A673 (cell line): ENCODE data around the gene PKP1. TPM values are rescaled to one million over a fixed set of nuclear protein-coding genes. Genes with fewer than 3 reads are reported as not detected.

Source experiments
- BruUV-seq: library from RNA; stranded (reverse); fragments of 400-500 nt; replicated peaks from 2 replicates; lab custom pipeline; 2021; lab: Mats Ljungman, UMichigan
- CTCF ChIA-PET: fragments of 300-600 bp; sonication (Branson Sonifier 250); formaldehyde crosslinking; loops from one replicate; lab custom pipeline; 2022; ENCODE audit warnings: antibody characterized with exemption; lab: Charles Lee
- POLR2A ChIA-PET: fragments of 300-600 bp; sonication (Branson Sonifier 250); formaldehyde crosslinking; loops from one replicate; lab custom pipeline; 2022; ENCODE audit warnings: antibody characterized with exemption; ENCODE audit not compliant: low non-redundant PET; lab: Charles Lee
- DNase-seq: peaks from one replicate; pipeline ENCODE4 v3.0.0-alpha.2; 2015; ENCODE audit warnings: low spot score
- H3K27ac ChIP-seq: fragments of 200-600 bp; sonication (generic); 2 replicates; pipeline ENCODE4 v1.5.1; 2016; ENCODE audit warnings: mixed run types, low read depth, mild to moderate bottlenecking, mixed read lengths, antibody characterized with exemption, low read length; ENCODE audit not compliant: poor library complexity, severe bottlenecking
- H3K27me3 ChIP-seq: fragments of 200-600 bp; sonication (generic); replicated peaks from 2 replicates; pipeline ENCODE4 v1.6.1; 2017; ENCODE audit warnings: mixed run types, low read depth, mild to moderate bottlenecking, mixed read lengths, antibody characterized with exemption, low read length; ENCODE audit not compliant: insufficient read depth, poor library complexity
- H3K36me3 ChIP-seq: fragments of 200-600 bp; sonication (generic); 2 replicates; pipeline ENCODE4 v1.6.1; 2016; ENCODE audit warnings: mixed run types, mild to moderate bottlenecking, mixed read lengths, antibody characterized with exemption, low read length; ENCODE audit not compliant: insufficient read depth, poor library complexity, severe bottlenecking
- H3K4me1 ChIP-seq: fragments of 200-600 bp; sonication (generic); 2 replicates; pipeline ENCODE4 v1.6.1; 2017; ENCODE audit warnings: mixed run types, mild to moderate bottlenecking, mixed read lengths, antibody characterized with exemption, low read length; ENCODE audit not compliant: insufficient read depth, poor library complexity, severe bottlenecking
- H3K4me3 ChIP-seq: fragments of 200-600 bp; sonication (generic); 2 replicates; pipeline ENCODE4 v1.5.1; 2016; ENCODE audit warnings: low read depth, mixed run types, mild to moderate bottlenecking, mixed read lengths, low read length; ENCODE audit not compliant: poor library complexity, severe bottlenecking
- H3K9me3 ChIP-seq: fragments of 200-600 bp; sonication (generic); 2 replicates; pipeline ENCODE4 v1.6.1; 2016; ENCODE audit warnings: mixed run types, low read depth, mild to moderate bottlenecking, mixed read lengths, antibody characterized with exemption, low read length; ENCODE audit not compliant: poor library complexity, severe bottlenecking
- EZH2 ChIP-seq: fragments of 200-600 bp; sonication (generic); IDR thresholded peaks from 2 replicates; pipeline ENCODE4 v1.6.1; 2017; ENCODE audit warnings: borderline replicate concordance, low read depth, mild to moderate bottlenecking, mixed read lengths, antibody characterized with exemption, low read length; ENCODE audit not compliant: poor library complexity, severe bottlenecking
- intact Hi-C: fragments of 100-400 bp; cut with micrococcal nuclease; formaldehyde crosslinking; loops from one replicate; pipeline ENCODE4 v1.10.0; 2022; ENCODE audit not compliant: unreplicated experiment
- total RNA-seq: library from RNA; stranded (reverse); gene quantifications from 2 replicates; pipeline ENCODE4 v1.2.3, GENCODE V29; 2021
- TF ChIP-seq, protein P1 (sequence below): fragments of 300-800, 200-600 bp; sonication (generic); conservative IDR thresholded peaks from 2 replicates; pipeline ENCODE4 v1.5.1; 2017; ENCODE audit warnings: low read depth, mild to moderate bottlenecking, antibody characterized with exemption, low read length, moderate library complexity, mixed read lengths

Gene PKP1
- total RNA-seq, 1 experiment from 2014 or later, result 535 TPM

DNA sequence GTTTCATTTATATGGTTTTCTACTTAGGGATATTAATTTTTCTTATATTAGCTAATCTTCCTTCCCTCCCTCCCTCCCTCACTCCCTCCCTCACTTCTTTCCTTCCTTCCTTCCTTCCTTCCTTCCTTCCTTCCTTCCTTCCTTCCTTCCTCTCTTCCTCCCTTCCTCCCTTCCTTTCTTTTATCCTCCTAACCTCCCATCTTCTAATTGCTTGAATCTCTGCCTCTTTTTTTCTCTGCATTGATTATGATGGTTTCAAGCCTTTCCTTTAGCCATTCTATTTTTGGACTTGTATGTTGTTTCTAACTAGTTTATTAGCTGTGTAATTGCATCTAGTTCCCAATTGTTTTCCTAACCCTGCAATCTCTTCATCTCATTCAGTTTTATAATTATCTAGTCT, 17.0 kb upstream of the PKP1 start:
- peak overlapping the region; percentile 99 for H3K27ac ChIP-seq
- H3K27me3 ChIP-seq, result no peaks in the 10 kb centered on the region
- H3K9me3 ChIP-seq, result no peaks in the 10 kb centered on the region
- intact Hi-C loops, result loop anchor here (1.0 to 5.0 kb wide), 4 partner anchors 45 to 1584 kb away; no protein-coding TSS in a partner anchor
- no TSS peak for BruUV-seq
- peak; percentile 96 for DNase-seq
- no peak for TF ChIP-seq EZH2
- TF ChIP-seq, protein P1, sequence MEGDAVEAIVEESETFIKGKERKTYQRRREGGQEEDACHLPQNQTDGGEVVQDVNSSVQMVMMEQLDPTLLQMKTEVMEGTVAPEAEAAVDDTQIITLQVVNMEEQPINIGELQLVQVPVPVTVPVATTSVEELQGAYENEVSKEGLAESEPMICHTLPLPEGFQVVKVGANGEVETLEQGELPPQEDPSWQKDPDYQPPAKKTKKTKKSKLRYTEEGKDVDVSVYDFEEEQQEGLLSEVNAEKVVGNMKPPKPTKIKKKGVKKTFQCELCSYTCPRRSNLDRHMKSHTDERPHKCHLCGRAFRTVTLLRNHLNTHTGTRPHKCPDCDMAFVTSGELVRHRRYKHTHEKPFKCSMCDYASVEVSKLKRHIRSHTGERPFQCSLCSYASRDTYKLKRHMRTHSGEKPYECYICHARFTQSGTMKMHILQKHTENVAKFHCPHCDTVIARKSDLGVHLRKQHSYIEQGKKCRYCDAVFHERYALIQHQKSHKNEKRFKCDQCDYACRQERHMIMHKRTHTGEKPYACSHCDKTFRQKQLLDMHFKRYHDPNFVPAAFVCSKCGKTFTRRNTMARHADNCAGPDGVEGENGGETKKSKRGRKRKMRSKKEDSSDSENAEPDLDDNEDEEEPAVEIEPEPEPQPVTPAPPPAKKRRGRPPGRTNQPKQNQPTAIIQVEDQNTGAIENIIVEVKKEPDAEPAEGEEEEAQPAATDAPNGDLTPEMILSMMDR, result no peak
- H3K4me3 ChIP-seq, result peak overlapping the region; percentile 3
- CTCF ChIA-PET, result interaction anchor here (0.6 to 0.9 kb wide), 2 partner anchors 17 to 38 kb away, joined by 3 to 7 read pairs; no protein-coding TSS in a partner anchor
- no peaks in the 10 kb centered on the region for H3K36me3 ChIP-seq
- peaks cover 84% of the 10 kb centered on the region for H3K4me1 ChIP-seq
- POLR2A ChIA-PET, result interaction anchor here (0.5 to 1.1 kb wide), 7 partner anchors 12 to 272 kb away, joined by 3 to 6 read pairs (median 3); partner anchors contain the start of genes NAV1 and PKP1

DNA sequence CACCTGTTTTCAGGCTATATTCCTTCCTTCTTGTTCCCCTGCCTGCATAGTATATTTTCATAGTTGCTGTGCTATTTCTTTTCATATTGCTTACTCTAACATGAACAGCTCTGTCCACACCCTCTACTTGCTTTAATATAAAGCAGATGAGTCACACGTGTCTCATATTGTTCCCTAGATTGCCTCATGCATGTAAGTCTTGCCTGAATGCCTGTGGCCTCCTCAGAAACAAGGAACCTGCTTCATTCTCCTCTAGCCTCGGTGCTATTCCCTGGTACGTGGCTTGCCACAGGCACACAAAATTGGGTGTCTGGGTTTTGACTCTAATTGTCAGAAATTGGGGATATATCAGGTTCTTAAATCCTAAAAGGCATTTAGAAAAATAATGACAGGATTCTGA, 16.5 kb upstream of the PKP1 start:
- intact Hi-C loops, result loop anchor here (1.0 to 5.0 kb wide), 4 partner anchors 45 to 1584 kb away; no protein-coding TSS in a partner anchor
- no TSS peak for BruUV-seq
- Histone ChIP-seq H3K4me1 (peaks cover 84% of the 10 kb centered on the region), H3K27ac (peak overlapping the region; percentile 99), H3K27me3 (no peaks in the 10 kb centered on the region), H3K36me3 (no peaks in the 10 kb centered on the region), H3K4me3 (peak overlapping the region; percentile 3), H3K9me3 (no peaks in the 10 kb centered on the region)
- ChIA-PET POLR2A (interaction anchor here (0.5 to 1.1 kb wide), 7 partner anchors 12 to 272 kb away, joined by 3 to 6 read pairs (median 3); partner anchors contain the start of genes NAV1 and PKP1), CTCF (interaction anchor here (0.9 kb wide), 1 partner anchor 16 kb away, joined by 3 read pairs; no protein-coding TSS in a partner anchor)
- TF ChIP-seq EZH2, result no peak
- TF ChIP-seq, protein P1, result no peak
- DNase-seq, result peak; percentile 94

DNA sequence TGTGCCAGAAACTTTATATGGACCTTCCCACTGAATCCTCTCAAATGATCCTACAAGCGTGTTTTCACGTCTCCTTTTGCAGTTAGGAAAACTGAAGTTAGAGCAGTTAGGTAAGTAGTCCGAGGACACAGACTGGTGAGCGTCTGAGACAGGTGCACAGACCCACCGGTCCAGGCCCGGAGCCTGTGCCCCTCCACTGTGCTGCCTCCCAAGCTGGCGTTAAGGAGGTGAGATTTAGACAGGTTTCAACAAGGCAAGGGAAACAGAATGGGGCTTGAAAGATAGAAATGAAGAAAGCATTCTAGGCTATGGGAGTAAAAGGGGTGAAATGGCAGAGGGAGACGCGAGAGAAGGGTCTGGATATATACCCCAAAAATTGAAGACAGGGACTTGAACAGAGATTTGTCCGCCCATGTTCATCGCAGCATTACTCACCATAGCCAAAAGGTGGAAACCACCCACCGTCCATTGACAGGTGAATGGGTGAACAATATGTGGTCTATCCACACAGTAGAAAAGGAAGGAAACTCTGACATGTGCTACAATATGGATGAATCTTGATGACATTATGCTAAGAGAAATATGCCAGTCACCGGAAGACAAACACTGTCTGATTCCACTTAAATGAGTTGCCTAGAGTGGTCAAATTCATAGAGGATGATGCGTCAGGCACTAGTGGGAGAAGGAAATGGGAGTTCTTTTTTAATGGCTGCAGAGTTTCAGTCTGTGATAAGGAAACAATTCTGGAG, 15.7 kb upstream of the PKP1 start:
- H3K4me1 ChIP-seq, result peaks cover 85% of the 10 kb centered on the region
- peak overlapping the region; percentile 99 for H3K27ac ChIP-seq
- H3K36me3 ChIP-seq, result no peaks in the 10 kb centered on the region
- BruUV-seq, result no TSS peak
- no peaks in the 10 kb centered on the region for H3K9me3 ChIP-seq
- no peak overlapping the region for H3K4me3 ChIP-seq
- intact Hi-C loops, result loop anchor here (1.0 to 5.0 kb wide), 3 partner anchors 16 to 1585 kb away; partner anchors contain the start of gene PKP1
- no peak for DNase-seq
- no peaks in the 10 kb centered on the region for H3K27me3 ChIP-seq
- CTCF ChIA-PET, result interaction anchor here (0.7 kb wide), 1 partner anchor 45 kb away, joined by 3 read pairs; no protein-coding TSS in a partner anchor
- POLR2A ChIA-PET, result interaction anchor here (1.9 kb wide), 1 partner anchor 15 kb away, joined by 9 read pairs; the partner anchor contains the start of gene PKP1
- no peak for TF ChIP-seq EZH2
- TF ChIP-seq, protein P1, result no peak
